Smooth muscle cell of bladder (primary cell): ENCODE data around the gene MGA. TPM values are rescaled to one million over a fixed set of nuclear protein-coding genes. Genes with fewer than 3 reads are reported as not detected.

Experiments
- total RNA-seq: library from RNA; depleted of rRNA; stranded (reverse); fragments of >200 nt; gene quantifications from 2 replicates; pipeline ENCODE4 v1.2.3, GENCODE V29; 2014

MGA gene
- total RNA-seq, result 18.5 and 28.5 TPM in 2 replicates

GRCh38 chr15:41660235-41661077 lies at the start of gene MGA:
TSS of gene MGA (plus strand) at chr15:41660405.

GRCh38 chr15:41774062-41774881 lies 114.1 kb downstream of the MGA start, which contains the start of gene MAPKBP1:
TSS of gene MAPKBP1 (plus strand) at chr15:41774484. CDS start at chr15:41775276, 792 bp downstream.

Other genes starting within 250 kb of the MGA start
- 15.3 and 15.8 TPM in 2 replicates for gene RTF1, start 243.3 kb upstream of the MGA start, total RNA-seq
- 0.92 and 1.4 TPM in 2 replicates for gene ITPKA, start 166.5 kb upstream of the MGA start, total RNA-seq
- under 0.01 TPM in 1 of 2 replicates, not detected in the other for gene LTK, start 146.6 kb upstream of the MGA start, total RNA-seq
- 10.7 and 15.3 TPM in 2 replicates for gene RPAP1, start 116.1 kb upstream of the MGA start, total RNA-seq
- 4.0 and 4.3 TPM in 2 replicates for gene TYRO3, start 101.2 kb upstream of the MGA start, total RNA-seq
- 11.7 and 19.5 TPM in 2 replicates for gene MAPKBP1, start 114.1 kb downstream of the MGA start, total RNA-seq
- 1.3 and 1.9 TPM in 2 replicates for gene JMJD7, start 167.7 kb downstream of the MGA start, total RNA-seq
- 0.71 and 0.92 TPM in 2 replicates for gene PLA2G4B, start 178.4 kb downstream of the MGA start, total RNA-seq
- 0.14 and 0.18 TPM in 2 replicates for gene SPTBN5, start 233.6 kb downstream of the MGA start, total RNA-seq